PC-3 (cell line): Measurements from ENCODE around the gene KLHL21. TPM values are rescaled to one million over a fixed set of nuclear protein-coding genes. Genes with fewer than 3 reads are reported as not detected.

Experiments used
- ATAC-seq: fragments of 200-7000 bp; cut with Tn5 transposase; 2 replicates; pipeline ENCODE4 v1.9.1; 2020; ENCODE audit warnings: mild to moderate bottlenecking, moderate library complexity
- BruUV-seq: library from RNA; stranded (reverse); fragments of 400-500 nt; replicated peaks from 2 replicates; lab custom pipeline; 2021; lab: Mats Ljungman, UMichigan
- CTCF ChIA-PET: fragments of 300-600 bp; sonication (Branson Sonifier 250); formaldehyde crosslinking; loops from one replicate; lab custom pipeline; 2022; ENCODE audit warnings: antibody characterized with exemption; lab: Charles Lee
- POLR2A ChIA-PET: fragments of 300-600 bp; sonication (Branson Sonifier 250); formaldehyde crosslinking; loops from one replicate; lab custom pipeline; 2022; ENCODE audit warnings: antibody characterized with exemption; ENCODE audit not compliant: unreplicated experiment; lab: Charles Lee
- DNase-seq: peaks from one replicate; pipeline ENCODE4 v3.0.0-alpha.2; 2015
- H2AFZ ChIP-seq: fragments of 300-600 bp; sonication (generic); 2 replicates; pipeline ENCODE4 v1.6.0; 2016; ENCODE audit warnings: antibody characterized with exemption, low read length
- H3F3A ChIP-seq: fragments of 300-600 bp; sonication (generic); one replicate; pipeline ENCODE4 v1.6.0; 2017; ENCODE audit warnings: antibody characterized with exemption, low read length, control low read depth, mild to moderate bottlenecking; ENCODE audit not compliant: unreplicated experiment
- H3K27ac ChIP-seq: fragments of 300-600 bp; sonication (generic); 2 replicates; pipeline ENCODE4 v1.5.1; 2016; ENCODE audit warnings: mild to moderate bottlenecking, low read length
- H3K27me3 ChIP-seq: fragments of 300-600 bp; sonication (generic); 2 replicates; pipeline ENCODE4 v1.6.1; 2016; ENCODE audit warnings: low read length, mixed read lengths
- H3K36me3 ChIP-seq: fragments of 300-600 bp; sonication (generic); 2 replicates; pipeline ENCODE4 v1.6.1; 2016; ENCODE audit warnings: low read depth, mixed run types, low read length, mixed read lengths
- H3K4me1 ChIP-seq: fragments of 300-600 bp; sonication (generic); 2 replicates; pipeline ENCODE4 v1.5.1; 2016; ENCODE audit warnings: low read length; ENCODE audit not compliant: insufficient read depth
- H3K4me2 ChIP-seq: fragments of 300-600 bp; sonication (generic); 2 replicates; pipeline ENCODE4 v1.6.0; 2016; ENCODE audit warnings: low read length
- H3K4me3 ChIP-seq: fragments of 300-600 bp; sonication (generic); 2 replicates; pipeline ENCODE4 v1.5.1; 2016; ENCODE audit warnings: mild to moderate bottlenecking, low read length, mixed read lengths
- H3K79me2 ChIP-seq: fragments of 300-600 bp; sonication (generic); 2 replicates; pipeline ENCODE4 v1.6.1; 2017; ENCODE audit warnings: low read length, mixed read lengths
- H3K9ac ChIP-seq: fragments of 300-600 bp; sonication (generic); 2 replicates; pipeline ENCODE4 v1.6.0; 2016; ENCODE audit warnings: mild to moderate bottlenecking, low read length
- H3K9me2 ChIP-seq: fragments of 300-600 bp; sonication (generic); replicated peaks from 2 replicates; pipeline ENCODE4 v1.6.1; 2016; ENCODE audit warnings: mixed run types, low read length, mixed read lengths
- H3K9me3 ChIP-seq: fragments of 300-600 bp; sonication (generic); 2 replicates; pipeline ENCODE4 v1.6.1; 2016; ENCODE audit warnings: low read length, mixed read lengths
- H4K20me1 ChIP-seq: fragments of 300-600 bp; sonication (generic); 2 replicates; pipeline ENCODE4 v1.6.1; 2016; ENCODE audit warnings: low read length, mixed read lengths
- CTCF ChIP-seq: fragments of 300-600 bp; sonication (generic); conservative IDR thresholded peaks from 2 replicates; pipeline ENCODE4 v1.5.1; 2017; ENCODE audit warnings: antibody characterized with exemption, low read depth, mild to moderate bottlenecking, low read length
- EZH2 ChIP-seq: fragments of 300-600 bp; sonication (generic); IDR thresholded peaks from one replicate; pipeline ENCODE4 v1.6.1; 2017; ENCODE audit warnings: antibody characterized with exemption, mild to moderate bottlenecking, low read length; ENCODE audit not compliant: unreplicated experiment
- EZH2phosphoT487 ChIP-seq: fragments of 300-600 bp; sonication (generic); IDR thresholded peaks from 2 replicates; pipeline ENCODE4 v1.6.1; 2018; ENCODE audit warnings: mild to moderate bottlenecking, antibody characterized with exemption, low read length, borderline replicate concordance
- intact Hi-C: fragments of 100-400 bp; cut with micrococcal nuclease; formaldehyde crosslinking; loops from 2 replicates; pipeline ENCODE4 v1.9.0; 2023
- total RNA-seq: library from RNA; depleted of rRNA; stranded (reverse); fragments of >200 nt; gene quantifications from 2 replicates; pipeline ENCODE4 v1.2.3, GENCODE V29; 2014

Gene KLHL21
- total RNA-seq, 1 experiment from 2014 or later, result 82.5 TPM

- Histone ChIP-seq H3K9me2 (no peaks in the 10 kb centered on the region), H3K27ac (no peak overlapping the region), H3K4me1 (peaks cover 13% of the 10 kb centered on the region), H3K9ac (no peak overlapping the region), H3K79me2 (peaks cover 54% of the 10 kb centered on the region), H3K36me3 (peaks cover 45% of the 10 kb centered on the region), H3F3A (peaks cover 5% of the 10 kb centered on the region), H3K4me3 (no peak overlapping the region), H3K27me3 (no peaks in the 10 kb centered on the region), H4K20me1 (0 out of 2 replicates have a peak, but pooled peaks cover 3% of the 10 kb centered on the region), H2AFZ (no peak overlapping the region), H3K9me3 (no peaks in the 10 kb centered on the region), H3K4me2 (no peak overlapping the region)
- ChIA-PET POLR2A (no interaction called here), CTCF (no interaction called here)
- ATAC-seq, result no peak
- intact Hi-C loops, result no loop called here
- BruUV-seq, result no TSS peak
- TF ChIP-seq EZH2phosphoT487, result no peak
- no peak for TF ChIP-seq CTCF
- no peak for TF ChIP-seq EZH2
- DNase-seq, result no peak
Measured at GRCh38 chr1:6623269-6623965, 20.7 kb upstream of the KLHL21 start.

- CTCF ChIA-PET, result no interaction called here
- H3K4me2 ChIP-seq, result no peak overlapping the region
- no peak overlapping the region for H3K4me3 ChIP-seq
- POLR2A ChIA-PET, result no interaction called here
- H3K4me1 ChIP-seq, result peaks cover 13% of the 10 kb centered on the region
- H3K9me3 ChIP-seq, result no peaks in the 10 kb centered on the region
- peaks cover 55% of the 10 kb centered on the region for H3K79me2 ChIP-seq
- no peak overlapping the region for H2AFZ ChIP-seq
- H3K9me2 ChIP-seq, result no peaks in the 10 kb centered on the region
- intact Hi-C loops, result no loop called here
- H3F3A ChIP-seq, result peaks cover 5% of the 10 kb centered on the region
- H4K20me1 ChIP-seq, result 0 out of 2 replicates have a peak, but pooled peaks cover 3% of the 10 kb centered on the region
- ATAC-seq (no peak), DNase-seq (no peak)
- no TSS peak for BruUV-seq
- H3K36me3 ChIP-seq, result peaks cover 43% of the 10 kb centered on the region; the same call in 1 of the 2 replicates
- no peak overlapping the region for H3K27ac ChIP-seq
- H3K27me3 ChIP-seq, result no peaks in the 10 kb centered on the region
- H3K9ac ChIP-seq, result no peak overlapping the region
- TF ChIP-seq EZH2phosphoT487 (no peak), CTCF (no peak), EZH2 (no peak)
Measured at GRCh38 chr1:6622396-6623152, 19.9 kb upstream of the KLHL21 start.
